HG03378 (cell line): ENCODE data around the gene PINK1.
"Not testable (repeated sequence)": the region's sequence is repeated elsewhere in the genome, so short reads cannot be mapped to it uniquely, and the experiment has no call there.

Source experiments
- ATAC-seq: cut with Tn5 transposase; IDR thresholded peaks from one replicate; pipeline ENCODE4 v1.9.1; 2021; ENCODE audit warnings: mild to moderate bottlenecking, moderate library complexity; ENCODE audit not compliant: unreplicated experiment

The PINK1 gene

DNA sequence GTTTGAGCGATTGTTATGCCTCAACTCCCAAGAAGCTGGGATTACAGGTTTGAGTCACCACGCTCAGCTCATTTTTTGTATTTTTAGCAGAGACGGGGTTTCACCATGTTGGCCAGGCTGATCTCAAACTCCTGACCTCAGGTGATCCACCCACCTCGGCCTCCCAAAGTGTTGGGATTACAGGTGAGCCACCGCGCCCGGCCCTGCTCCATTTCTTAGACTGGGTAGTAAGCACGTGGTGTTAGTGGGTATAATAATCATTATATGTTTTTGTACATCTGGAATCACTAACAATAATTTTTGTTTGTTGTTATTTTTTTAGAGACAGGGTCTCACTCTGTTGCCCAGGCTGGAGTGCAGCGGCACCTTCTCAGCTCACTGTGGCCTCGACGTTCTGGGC, 40.4 kb downstream of the PINK1 start:
- ATAC-seq, result not testable (repeated sequence)

DNA sequence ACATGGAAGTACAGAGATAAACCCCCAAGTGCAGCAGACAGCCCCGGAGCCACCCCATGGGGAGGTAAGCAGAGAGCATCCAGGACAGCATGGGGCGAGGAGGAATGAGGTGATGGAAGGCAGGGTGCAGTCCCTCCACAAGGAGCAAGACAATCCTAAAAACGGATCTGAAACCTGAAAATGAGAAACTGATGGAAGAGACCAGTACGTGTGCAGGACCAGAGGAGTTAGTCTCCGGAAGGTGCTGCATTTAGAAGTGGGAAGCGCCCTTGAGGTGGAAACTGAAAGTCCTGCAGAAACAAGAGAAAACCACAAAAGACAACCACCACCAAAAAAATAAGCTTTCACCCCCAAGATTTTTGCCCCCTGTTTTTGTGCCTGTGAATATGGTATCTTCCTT, 45.3 kb downstream of the PINK1 start:
- ATAC-seq, result no peak

GRCh38 chr1:20680269-20680668, 47.0 kb downstream of the PINK1 start:
- no peak for ATAC-seq

DNA sequence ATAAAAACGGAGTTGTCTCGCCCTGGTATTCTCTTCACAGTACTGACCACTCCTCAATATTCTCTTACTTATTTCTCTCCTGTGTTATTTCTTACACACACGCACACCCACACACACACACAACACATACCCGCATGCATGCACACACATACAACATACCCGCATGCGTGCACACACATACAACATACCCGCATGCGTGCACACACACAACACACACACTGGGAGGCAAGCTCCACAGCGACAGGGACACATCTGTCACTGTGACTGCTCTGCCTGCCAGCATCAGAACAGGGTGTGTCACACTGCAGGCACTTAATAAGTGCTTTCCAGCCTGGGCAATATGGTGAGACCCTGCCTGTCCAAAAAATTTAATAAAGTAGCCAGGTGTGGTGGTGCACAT, 48.7 kb downstream of the PINK1 start:
- ATAC-seq, result no peak

DNA sequence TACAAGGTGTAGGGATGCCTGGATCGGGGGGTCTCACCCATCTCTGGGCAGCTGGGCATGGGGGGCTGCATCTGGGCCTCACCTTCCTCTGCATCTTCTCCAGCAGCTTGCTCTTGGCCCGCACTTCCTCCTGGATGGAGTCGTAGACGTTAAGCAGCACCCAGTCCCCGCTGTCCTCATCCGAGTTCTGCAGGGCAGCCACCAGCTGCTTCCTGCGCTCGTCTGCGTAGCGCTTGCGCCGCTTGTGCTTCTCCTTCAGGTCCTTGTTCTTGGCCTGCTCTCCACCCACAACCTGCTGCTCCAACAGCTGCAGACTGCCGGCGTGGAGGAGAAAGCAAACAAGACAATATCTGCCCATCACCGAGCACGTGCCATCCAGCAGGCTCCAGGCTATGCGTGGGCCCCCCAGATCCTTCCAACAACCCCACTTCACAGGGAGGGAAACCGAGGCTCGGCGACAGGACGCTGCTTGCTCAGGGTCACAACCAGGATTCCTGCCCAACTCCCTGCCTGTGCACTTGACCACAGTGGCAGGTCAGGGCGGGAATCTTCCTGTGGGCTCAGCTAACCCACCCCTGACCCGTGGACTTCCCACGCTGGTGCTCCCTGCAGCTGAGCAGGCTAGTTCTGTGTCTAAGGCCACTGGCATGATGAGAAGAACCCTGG, 49.4 kb downstream of the PINK1 start:
- no peak for ATAC-seq

GRCh38 chr1:20683614-20684013, 50.4 kb downstream of the PINK1 start:
- no peak for ATAC-seq

DNA sequence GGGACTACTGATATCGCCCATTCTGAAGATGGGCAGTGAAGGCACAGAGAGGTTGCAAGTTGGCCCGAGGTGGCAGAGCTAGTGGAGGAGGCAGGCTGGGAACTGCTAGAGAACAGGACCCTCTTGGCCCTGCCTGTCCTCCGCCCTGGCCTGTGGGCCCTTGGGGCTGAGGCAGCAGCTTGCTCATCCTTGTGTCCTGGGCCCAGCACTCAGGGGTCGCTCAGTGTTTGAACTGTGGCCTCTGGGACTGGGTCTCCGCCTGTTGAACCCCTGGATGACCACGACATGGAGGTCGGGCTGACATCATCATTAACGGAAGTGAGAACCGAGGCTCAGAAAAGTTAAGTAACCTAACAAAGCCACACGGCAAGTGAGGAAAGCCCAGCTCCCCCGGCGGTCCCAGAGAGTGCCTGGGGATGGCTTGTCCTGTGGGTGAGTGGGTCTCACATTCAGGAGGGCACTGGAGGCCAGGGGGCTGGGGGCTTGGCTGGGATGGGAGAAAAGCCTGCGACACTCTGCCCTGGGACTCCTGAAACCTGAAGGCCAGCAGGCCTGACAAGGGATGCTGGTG, 50.9 kb downstream of the PINK1 start:
- ATAC-seq, result no peak

DNA sequence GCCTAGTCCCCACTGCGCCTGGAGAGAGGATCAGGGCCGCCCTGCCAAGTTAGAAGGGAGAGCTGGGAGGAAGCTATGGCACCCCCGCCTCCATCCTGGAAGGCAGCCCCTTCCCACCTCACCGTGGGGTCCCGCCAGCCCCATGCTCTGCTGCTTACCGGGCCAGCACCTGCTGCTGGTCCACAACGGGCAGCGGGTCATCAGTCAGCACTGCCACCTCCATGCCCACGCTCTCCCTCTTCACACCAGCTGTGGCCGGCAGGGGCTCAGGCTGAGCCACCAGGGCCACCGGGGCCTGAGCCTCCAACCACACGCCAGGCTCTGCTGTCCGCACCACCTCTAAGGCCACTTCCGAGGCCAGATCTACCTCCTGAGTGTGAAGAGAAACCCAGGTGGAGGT, 51.4 kb downstream of the PINK1 start:
- ATAC-seq, result no peak

- ATAC-seq, result no peak
These were observed 51.9 kb downstream of the PINK1 start for GRCh38 chr1:20685099-20685662.

GRCh38 chr1:20685741-20686140, 52.5 kb downstream of the PINK1 start:
- ATAC-seq, result no peak

GRCh38 chr1:20686883-20687725, 53.8 kb downstream of the PINK1 start:
- no peak for ATAC-seq

- ATAC-seq, result no peak
These were observed 56.4 kb downstream of the PINK1 start for GRCh38 chr1:20689645-20690056.

GRCh38 chr1:20691872-20692271, 58.6 kb downstream of the PINK1 start:
- ATAC-seq, result no peak

- no peak for ATAC-seq
These were observed 60.4 kb downstream of the PINK1 start for GRCh38 chr1:20693623-20694022.

- ATAC-seq, result no peak
These were observed 62.3 kb downstream of the PINK1 start for GRCh38 chr1:20695515-20695914.

DNA sequence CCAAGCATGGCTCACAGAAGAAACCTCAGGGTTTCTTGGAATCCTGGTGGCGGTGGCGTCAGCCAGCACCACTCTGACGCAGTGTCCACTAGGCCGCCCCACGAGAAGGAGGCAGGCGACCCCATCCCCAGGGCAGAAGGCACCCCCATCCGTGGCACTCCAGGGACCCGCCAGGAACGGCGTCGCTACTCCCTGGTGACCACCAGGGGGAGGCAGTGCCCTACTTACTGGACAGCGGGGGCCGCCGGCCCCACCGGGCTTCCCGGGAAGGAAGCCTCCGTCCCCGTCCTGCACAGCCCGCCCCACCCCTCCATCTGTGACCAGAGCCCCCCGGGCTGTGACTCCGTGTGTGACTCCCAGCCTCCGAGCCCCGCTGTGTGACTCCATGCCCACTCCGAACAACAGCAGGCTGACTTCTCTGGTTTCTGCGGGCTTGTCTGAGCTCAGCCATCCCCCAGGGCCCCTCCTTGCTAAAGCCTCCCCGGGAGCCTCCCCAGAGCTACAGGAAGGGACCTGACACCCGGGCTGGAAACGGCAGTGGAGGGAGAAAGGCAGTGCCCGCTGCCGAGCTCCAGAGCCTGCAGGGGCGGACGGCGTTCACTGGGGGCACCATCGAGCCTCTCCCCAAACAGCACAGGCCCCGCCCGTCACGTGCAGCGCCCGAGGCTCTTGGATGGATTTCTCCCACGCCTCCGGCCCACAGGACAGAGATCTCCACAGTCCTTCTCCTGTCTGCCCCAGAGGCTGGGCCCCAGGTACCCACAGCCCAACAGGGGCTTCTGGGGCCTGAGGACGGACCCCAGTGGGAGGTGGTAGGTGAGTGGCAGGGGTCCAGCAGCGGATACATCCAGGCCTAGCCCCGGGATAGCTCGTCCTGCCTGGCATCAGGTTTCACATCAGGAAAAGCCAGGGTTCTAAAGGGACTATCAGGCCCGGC, 63.4 kb downstream of the PINK1 start:
- no peak for ATAC-seq

DNA sequence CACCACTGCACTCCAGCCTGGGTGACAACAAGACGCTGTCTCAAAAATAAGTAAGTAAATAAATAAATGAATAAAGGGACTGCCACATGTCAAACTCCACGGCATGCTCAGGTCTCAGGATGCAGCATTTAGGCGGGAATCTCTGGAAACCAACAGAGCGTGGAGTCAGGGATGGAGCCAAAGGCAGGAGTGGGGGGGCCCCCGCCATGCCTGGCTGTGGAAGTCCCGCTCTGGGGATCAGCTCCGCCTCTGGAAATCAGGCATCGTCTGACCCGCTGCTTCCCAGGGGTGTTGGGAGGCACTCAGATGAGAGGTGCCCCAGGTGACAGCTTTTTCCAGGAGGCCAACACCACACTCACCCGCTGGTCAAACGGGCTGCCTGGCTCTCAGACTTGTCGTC, 64.3 kb downstream of the PINK1 start:
- no peak for ATAC-seq

GRCh38 chr1:20698195-20698910, 65.1 kb downstream of the PINK1 start:
- ATAC-seq, result no peak

- no peak for ATAC-seq
These were observed 66.3 kb downstream of the PINK1 start for GRCh38 chr1:20699558-20699957.

DNA sequence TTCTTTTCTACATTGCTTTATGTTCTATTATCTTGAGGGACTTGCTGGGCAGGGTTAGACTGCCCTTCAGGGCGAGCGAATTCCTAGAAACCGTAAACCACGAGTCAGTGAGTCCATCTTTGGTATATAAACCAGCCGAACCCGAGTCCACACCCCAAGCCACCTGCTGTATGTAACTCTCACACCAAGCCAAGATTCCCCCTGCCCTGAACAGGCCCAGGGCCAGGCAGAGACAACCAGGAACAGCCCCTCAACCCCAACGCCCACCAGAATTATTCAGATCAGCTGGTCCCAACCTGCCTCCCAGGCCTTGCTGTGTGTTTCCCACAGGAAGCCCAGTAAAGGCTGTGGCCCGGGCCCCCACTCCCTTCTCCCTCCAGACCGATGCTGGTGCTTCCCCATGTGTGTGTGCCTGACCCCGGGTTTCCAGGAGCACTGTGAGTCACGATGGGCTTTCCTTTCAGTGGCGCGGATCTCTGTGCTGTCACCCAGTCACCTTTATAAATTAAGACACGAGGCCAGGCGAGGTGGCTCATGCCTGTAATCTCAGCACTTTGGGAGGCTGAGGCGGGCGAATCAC, 67.5 kb downstream of the PINK1 start:
- ATAC-seq, result no peak
